ENCODE measurements around the gene CSTF1. TPM values are rescaled to one million over a fixed set of nuclear protein-coding genes. Genes with fewer than 3 reads are reported as not detected.
A peak's percentile ranks its signal among the peaks of the same experiment; 100 is the strongest.

CSTF1 gene
- total and polyA plus RNA-seq, 2 donors from 2014 or later = 16.2 to 30.7 TPM

DNA sequence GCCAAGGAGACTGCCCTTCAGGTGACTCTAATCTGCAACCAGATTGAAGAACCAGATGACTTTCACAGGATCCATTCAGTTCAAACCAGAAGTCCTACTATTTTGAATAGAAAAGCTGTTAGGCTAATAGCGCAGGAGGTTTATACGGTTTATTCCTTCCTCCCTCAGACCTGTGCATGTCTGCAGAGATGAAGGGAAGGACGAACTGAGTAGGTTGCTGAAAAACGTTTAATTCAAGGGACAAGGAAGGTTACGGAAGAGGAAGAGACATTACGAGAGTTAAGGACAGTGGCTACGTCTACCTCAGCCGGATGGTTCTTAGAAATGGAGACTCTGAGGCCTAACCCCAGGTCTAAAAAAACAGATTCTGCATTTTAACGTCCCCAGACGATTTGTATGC, 1.4 kb upstream of the CSTF1 start:
- TF ChIP-seq, protein P1, sequence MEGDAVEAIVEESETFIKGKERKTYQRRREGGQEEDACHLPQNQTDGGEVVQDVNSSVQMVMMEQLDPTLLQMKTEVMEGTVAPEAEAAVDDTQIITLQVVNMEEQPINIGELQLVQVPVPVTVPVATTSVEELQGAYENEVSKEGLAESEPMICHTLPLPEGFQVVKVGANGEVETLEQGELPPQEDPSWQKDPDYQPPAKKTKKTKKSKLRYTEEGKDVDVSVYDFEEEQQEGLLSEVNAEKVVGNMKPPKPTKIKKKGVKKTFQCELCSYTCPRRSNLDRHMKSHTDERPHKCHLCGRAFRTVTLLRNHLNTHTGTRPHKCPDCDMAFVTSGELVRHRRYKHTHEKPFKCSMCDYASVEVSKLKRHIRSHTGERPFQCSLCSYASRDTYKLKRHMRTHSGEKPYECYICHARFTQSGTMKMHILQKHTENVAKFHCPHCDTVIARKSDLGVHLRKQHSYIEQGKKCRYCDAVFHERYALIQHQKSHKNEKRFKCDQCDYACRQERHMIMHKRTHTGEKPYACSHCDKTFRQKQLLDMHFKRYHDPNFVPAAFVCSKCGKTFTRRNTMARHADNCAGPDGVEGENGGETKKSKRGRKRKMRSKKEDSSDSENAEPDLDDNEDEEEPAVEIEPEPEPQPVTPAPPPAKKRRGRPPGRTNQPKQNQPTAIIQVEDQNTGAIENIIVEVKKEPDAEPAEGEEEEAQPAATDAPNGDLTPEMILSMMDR (IDR thresholded peaks at IDR 0.05; ENCODE audit: borderline replicate concordance, extremely low read depth, insufficient read depth) = no peak
- Histone ChIP-seq H3K27me3 (ENCODE audit: control insufficient read depth, insufficient read depth, low read length) (no peaks in the 10 kb centered on the region), H3K9ac (ENCODE audit: low read length in 3 of 3) (peak overlapping the region in 1 of 3 donors; percentile 81), H3K4me1 (ENCODE audit: control insufficient read depth in 2 of 3, insufficient read depth in 2 of 3, low read depth in 1 of 3, low read length in 3 of 3) (peaks cover 0 to 15% (median 9%) of the 10 kb centered on the region in 3 donors), H3K9me3 (ENCODE audit: control insufficient read depth in 2 of 3, insufficient read depth in 1 of 3, low read length in 3 of 3) (no peaks in the 10 kb centered on the region), H3K4me3 (ENCODE audit: low read length in 3 of 3) (peak overlapping the region; percentile 96 to 100 (median 97)), H3K27ac (ENCODE audit: low read depth in 2 of 2, low read length in 2 of 2) (no peak overlapping the region), H3K36me3 (ENCODE audit: control insufficient read depth in 2 of 3, insufficient read depth in 3 of 3, low read length in 3 of 3) (peaks cover 3 to 9% (median 6%) of the 10 kb centered on the region in 3 donors)
- no peak for FAIRE-seq
- intact Hi-C loops (cut with DNase I) = no loop called here
- DNase-seq = no peak

DNA sequence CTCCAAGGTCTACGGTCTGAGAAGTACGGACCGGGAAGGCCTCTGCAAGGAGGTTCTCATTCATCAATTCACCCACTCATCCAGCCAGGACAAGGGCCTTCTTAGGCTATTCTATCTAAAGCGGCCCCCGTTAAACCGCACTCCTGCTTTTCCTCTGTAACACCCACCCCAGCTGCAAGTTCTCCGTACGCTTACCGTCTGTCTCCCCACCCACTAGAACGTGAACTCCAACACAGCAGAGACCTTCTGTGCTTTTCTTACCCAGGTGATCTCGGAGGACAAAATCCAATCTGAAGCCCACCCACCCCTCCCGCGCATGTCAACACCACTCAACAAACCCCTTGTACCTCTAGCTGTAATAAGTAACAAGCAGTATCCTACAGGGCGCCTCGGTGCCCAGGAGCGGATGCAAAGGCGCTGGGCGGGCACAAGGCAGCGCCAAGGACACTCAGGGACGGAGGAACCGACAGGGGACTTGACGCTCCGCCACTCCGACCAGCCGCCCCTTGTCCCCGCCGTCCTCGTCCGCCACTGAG, 781 bp upstream of the CSTF1 start:
- peak in 1 of 5 donors; percentile 9 for DNase-seq
- Histone ChIP-seq H3K27ac (ENCODE audit: low read depth in 2 of 2, low read length in 2 of 2) (peak overlapping the region in 1 of 2 donors; percentile 91), H3K36me3 (ENCODE audit: control insufficient read depth in 2 of 3, insufficient read depth in 3 of 3, low read length in 3 of 3) (peaks cover 2 to 10% (median 10%) of the 10 kb centered on the region in 3 donors), H3K4me3 (ENCODE audit: low read length in 3 of 3) (peak overlapping the region; percentile 96 to 100 (median 97)), H3K9me3 (ENCODE audit: control insufficient read depth in 2 of 3, insufficient read depth in 1 of 3, low read length in 3 of 3) (no peaks in the 10 kb centered on the region), H3K27me3 (ENCODE audit: control insufficient read depth, insufficient read depth, low read length) (no peaks in the 10 kb centered on the region), H3K4me1 (ENCODE audit: control insufficient read depth in 2 of 3, insufficient read depth in 2 of 3, low read depth in 1 of 3, low read length in 3 of 3) (peaks cover 0 to 15% (median 9%) of the 10 kb centered on the region in 3 donors), H3K9ac (ENCODE audit: low read length in 3 of 3) (peak overlapping the region in 2 of 3 donors; percentile 81 to 96)
- no peak for FAIRE-seq
- TF ChIP-seq, protein P1 (IDR thresholded peaks at IDR 0.05; ENCODE audit: borderline replicate concordance, extremely low read depth, insufficient read depth) = no peak
- intact Hi-C loops (cut with DNase I) = no loop called here

DNA sequence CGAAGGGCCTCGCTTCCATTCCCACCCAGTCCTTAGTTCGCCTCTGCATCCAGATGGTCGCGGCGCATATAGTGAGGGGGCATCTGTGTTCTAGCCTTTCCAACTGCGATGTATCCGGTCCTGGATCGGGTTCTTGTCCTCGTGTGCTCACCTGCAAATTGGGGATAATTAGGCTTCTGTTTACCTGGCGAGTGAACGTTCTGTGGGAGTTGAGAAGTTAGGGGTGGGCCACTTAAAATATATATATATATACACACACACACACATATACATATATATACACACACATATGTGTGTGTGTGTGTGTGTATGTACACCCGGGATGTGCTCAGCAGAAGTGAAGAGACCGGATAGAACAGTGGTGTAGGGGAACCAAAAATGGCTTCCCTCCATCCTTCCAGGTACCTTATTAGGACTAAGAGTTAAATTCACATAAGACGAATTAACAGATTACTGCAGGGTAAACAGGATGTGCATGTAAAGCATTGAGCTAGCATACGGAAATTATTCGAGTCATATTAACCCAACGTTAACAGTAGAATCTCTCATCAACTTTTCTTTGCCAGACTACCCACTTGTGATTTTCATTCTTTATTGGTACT, 537 bp downstream of the CSTF1 start:
- Histone ChIP-seq H3K9me3 (ENCODE audit: control insufficient read depth in 2 of 3, insufficient read depth in 1 of 3, low read length in 3 of 3) (no peaks in the 10 kb centered on the region), H3K4me1 (ENCODE audit: control insufficient read depth in 2 of 3, insufficient read depth in 2 of 3, low read depth in 1 of 3, low read length in 3 of 3) (peaks cover 0 to 15% (median 9%) of the 10 kb centered on the region in 3 donors), H3K9ac (ENCODE audit: low read length in 3 of 3) (peak overlapping the region; percentile 81 to 96 (median 96)), H3K27me3 (ENCODE audit: control insufficient read depth, insufficient read depth, low read length) (no peaks in the 10 kb centered on the region), H3K36me3 (ENCODE audit: control insufficient read depth in 2 of 3, insufficient read depth in 3 of 3, low read length in 3 of 3) (peaks cover 5 to 23% (median 22%) of the 10 kb centered on the region in 3 donors), H3K27ac (ENCODE audit: low read depth in 2 of 2, low read length in 2 of 2) (peak overlapping the region; percentile 87 to 91), H3K4me3 (ENCODE audit: low read length in 3 of 3) (peak overlapping the region; percentile 96 to 100 (median 97))
- intact Hi-C loops (cut with DNase I) = no loop called here
- TF ChIP-seq, protein P1 (IDR thresholded peaks at IDR 0.05; ENCODE audit: borderline replicate concordance, extremely low read depth, insufficient read depth) = no peak
- DNase-seq = peak in 2 of 5 donors; percentile 12 to 76
- no peak for FAIRE-seq
